GM12891 (cell line): ENCODE results near the gene USP9X.

Experiments
- PAX5 ChIP-seq: IDR thresholded peaks from 2 replicates; pipeline ENCODE4 v1.6.1; 2011; ENCODE audit warnings: low read length, moderate library complexity, mild to moderate bottlenecking; ENCODE audit not compliant: insufficient read depth, severe bottlenecking
- POLR2A ChIP-seq: IDR thresholded peaks from 2 replicates; pipeline ENCODE4 v1.6.1; 2011; ENCODE audit warnings: low read depth, low read length, control low read depth
- POLR2AphosphoS5 ChIP-seq: IDR thresholded peaks from 2 replicates; pipeline ENCODE4 v1.6.1; 2011; ENCODE audit warnings: low read depth, low read length, control low read depth
- POU2F2 ChIP-seq: IDR thresholded peaks from 2 replicates; pipeline ENCODE4 v1.6.1; 2011; ENCODE audit warnings: low read depth, mild to moderate bottlenecking, control low read depth, low read length, moderate library complexity

DNA sequence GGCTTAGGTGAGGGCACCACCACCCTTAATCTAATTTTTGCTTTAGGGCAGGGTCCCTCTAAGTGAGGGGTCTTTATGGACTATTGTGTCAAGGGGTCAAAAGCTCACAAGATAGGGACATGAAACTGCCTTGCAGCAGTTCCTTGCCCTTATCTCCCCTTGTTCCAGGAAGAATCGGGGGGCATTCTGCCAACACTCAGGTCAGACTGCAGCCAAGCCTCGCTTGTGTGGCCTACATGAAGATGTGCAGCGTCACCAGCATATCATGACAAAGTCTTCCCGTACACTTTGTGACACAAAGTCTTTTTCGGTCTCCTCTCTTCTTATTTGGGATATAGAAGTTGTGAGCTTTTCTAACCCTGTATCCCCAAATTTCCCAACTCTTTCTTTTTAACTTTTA, 17.5 kb upstream of the USP9X start:
- TF ChIP-seq POLR2A (no peak), POLR2AphosphoS5 (no peak), PAX5 (no peak), POU2F2 (no peak)
